Suprapubic skin (tissue), 4 donors: Measurements from ENCODE around the gene TCF12. TPM values are rescaled to one million over a fixed set of nuclear protein-coding genes. Genes with fewer than 3 reads are reported as not detected.
A peak's percentile ranks its signal among the peaks of the same experiment; 100 is the strongest.

Experiments
- DNase-seq, 2 donors: peaks; one replicate each; pipeline ENCODE4 v3.0.0-alpha.2; 2019; ENCODE audit warnings: low spot score in 2 of 2
- H3K27ac ChIP-seq: fragments of 200-600 bp; sonication (generic); one replicate; pipeline ENCODE4 v1.5.1; 2019
- H3K27me3 ChIP-seq: fragments of 200-600 bp; sonication (generic); one replicate; pipeline ENCODE4 v1.5.1; 2019
- H3K36me3 ChIP-seq: fragments of 200-600 bp; sonication (generic); one replicate; pipeline ENCODE4 v1.5.1; 2019
- H3K4me1 ChIP-seq: fragments of 200-600 bp; sonication (generic); one replicate; pipeline ENCODE4 v1.5.1; 2019
- H3K4me3 ChIP-seq: fragments of 200-600 bp; sonication (generic); one replicate; pipeline ENCODE4 v1.5.1; 2019; ENCODE audit warnings: mild to moderate bottlenecking
- H3K9me3 ChIP-seq: fragments of 200-600 bp; sonication (generic); one replicate; pipeline ENCODE4 v1.5.1; 2019
- CTCF ChIP-seq, 2 donors: fragments of 200-600 bp in 1 of 2; fragments of 450-650 bp in 1 of 2; sonication (generic) in 1 of 2; IDR thresholded peaks; one replicate each; pipeline ENCODE4 v1.5.1; 2016 to 2019; ENCODE audit warnings: antibody characterized with exemption in 2 of 2, mild to moderate bottlenecking in 1 of 2, moderate library complexity in 1 of 2
- EP300 ChIP-seq: sonication (generic); formaldehyde crosslinking; IDR thresholded peaks from one replicate; pipeline ENCODE4 v1.6.1; 2017; ENCODE audit warnings: antibody characterized with exemption
- POLR2A ChIP-seq, 2 donors: fragments of 450-650 bp; IDR thresholded peaks; one replicate each; pipeline ENCODE4 v1.6.1; 2017; ENCODE audit warnings: antibody characterized with exemption in 2 of 2, mild to moderate bottlenecking in 2 of 2, moderate library complexity in 2 of 2
- POLR2AphosphoS5 ChIP-seq, 3 donors: sonication (generic); formaldehyde crosslinking; IDR thresholded peaks; one replicate each; pipeline ENCODE4 v1.6.1; 2017; ENCODE audit warnings: antibody characterized with exemption in 3 of 3
- WGBS: methylation state at CpG from one replicate; pipeline ENCODE4 v1.1.5; 2018; 5-methylcytosine and 5-hydroxymethylcytosine counted together
- total RNA-seq, 4 donors: library from RNA; depleted of rRNA; stranded (reverse); fragments of >200 nt; gene quantifications; one replicate each; pipeline ENCODE4 v1.1.0, GENCODE V29; 2016

The TCF12 gene
- total RNA-seq, 4 donors from 2014 or later = 91.3 to 118 (median 105) TPM

DNA sequence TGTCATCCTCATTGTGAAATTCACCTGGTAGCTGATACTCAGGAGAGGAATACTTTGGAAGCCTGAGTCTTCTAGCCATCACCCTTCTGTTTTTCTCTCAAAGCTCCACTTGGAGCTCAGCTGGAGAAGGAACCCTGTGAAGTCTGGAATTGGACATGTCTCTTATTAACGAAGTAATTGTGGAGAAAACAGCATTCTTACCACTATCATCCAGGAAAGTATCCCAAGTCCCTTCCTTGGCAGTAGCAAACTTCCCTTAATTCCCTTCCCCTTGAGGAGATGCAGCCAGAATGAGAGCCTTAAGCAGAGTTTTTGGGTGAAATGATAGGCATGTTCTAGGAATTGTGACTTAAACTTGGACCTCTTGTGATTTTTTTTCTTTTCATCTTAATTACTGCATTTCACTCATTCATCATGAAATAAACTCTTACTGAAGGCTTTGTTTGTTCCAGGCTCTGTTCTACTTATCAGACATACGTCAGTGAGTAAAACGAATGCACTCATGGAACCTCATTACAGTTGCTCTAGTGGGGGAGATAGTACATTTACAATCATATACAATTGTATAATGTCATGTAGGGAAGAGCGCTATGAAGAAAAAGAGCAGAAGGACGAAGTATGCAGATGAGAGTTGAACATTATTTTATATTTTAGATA is 30.5 kb upstream of the TCF12 start:
- 57% methylated on average over 5 of the region's 5 CpGs for WGBS
- H3K36me3 ChIP-seq = no peaks in the 10 kb centered on the region
- DNase-seq = no peak
- H3K27me3 ChIP-seq = no peaks in the 10 kb centered on the region
- peak overlapping the region; percentile 98 for H3K27ac ChIP-seq
- H3K4me1 ChIP-seq = peaks cover 18% of the 10 kb centered on the region
- no peaks in the 10 kb centered on the region for H3K9me3 ChIP-seq
- TF ChIP-seq POLR2A (IDR thresholded peaks at IDR 0.05) = no peak
- no peak for TF ChIP-seq EP300
- no peak for TF ChIP-seq CTCF (IDR thresholded peaks at IDR 0.05)
- TF ChIP-seq POLR2AphosphoS5 (IDR thresholded peaks at IDR 0.05) = no peak
- H3K4me3 ChIP-seq = peak overlapping the region; percentile 75

- peaks cover 18% of the 10 kb centered on the region for H3K4me1 ChIP-seq
- no peak overlapping the region for H3K27ac ChIP-seq
- H3K9me3 ChIP-seq = no peaks in the 10 kb centered on the region
- H3K4me3 ChIP-seq = no peak overlapping the region
- no peaks in the 10 kb centered on the region for H3K36me3 ChIP-seq
- no peak for TF ChIP-seq CTCF (IDR thresholded peaks at IDR 0.05)
- TF ChIP-seq EP300 = no peak
- no peak for TF ChIP-seq POLR2AphosphoS5 (IDR thresholded peaks at IDR 0.05)
- TF ChIP-seq POLR2A (IDR thresholded peaks at IDR 0.05) = no peak
- no peaks in the 10 kb centered on the region for H3K27me3 ChIP-seq
- 91% methylated on average over 2 of the region's 2 CpGs for WGBS
- DNase-seq = no peak
Observed at GRCh38 chr15:56890038-56890437, 28.4 kb upstream of the TCF12 start.

GRCh38 chr15:56891852-56892440 is 26.5 kb upstream of the TCF12 start:
- Histone ChIP-seq H3K27me3 (no peaks in the 10 kb centered on the region), H3K27ac (no peak overlapping the region), H3K9me3 (no peaks in the 10 kb centered on the region), H3K36me3 (no peaks in the 10 kb centered on the region), H3K4me3 (no peak overlapping the region), H3K4me1 (peaks cover 11% of the 10 kb centered on the region)
- TF ChIP-seq EP300 (no peak), CTCF (IDR thresholded peaks at IDR 0.05) (no peak), POLR2AphosphoS5 (IDR thresholded peaks at IDR 0.05) (no peak), POLR2A (IDR thresholded peaks at IDR 0.05) (no peak)
- DNase-seq = no peak

DNA sequence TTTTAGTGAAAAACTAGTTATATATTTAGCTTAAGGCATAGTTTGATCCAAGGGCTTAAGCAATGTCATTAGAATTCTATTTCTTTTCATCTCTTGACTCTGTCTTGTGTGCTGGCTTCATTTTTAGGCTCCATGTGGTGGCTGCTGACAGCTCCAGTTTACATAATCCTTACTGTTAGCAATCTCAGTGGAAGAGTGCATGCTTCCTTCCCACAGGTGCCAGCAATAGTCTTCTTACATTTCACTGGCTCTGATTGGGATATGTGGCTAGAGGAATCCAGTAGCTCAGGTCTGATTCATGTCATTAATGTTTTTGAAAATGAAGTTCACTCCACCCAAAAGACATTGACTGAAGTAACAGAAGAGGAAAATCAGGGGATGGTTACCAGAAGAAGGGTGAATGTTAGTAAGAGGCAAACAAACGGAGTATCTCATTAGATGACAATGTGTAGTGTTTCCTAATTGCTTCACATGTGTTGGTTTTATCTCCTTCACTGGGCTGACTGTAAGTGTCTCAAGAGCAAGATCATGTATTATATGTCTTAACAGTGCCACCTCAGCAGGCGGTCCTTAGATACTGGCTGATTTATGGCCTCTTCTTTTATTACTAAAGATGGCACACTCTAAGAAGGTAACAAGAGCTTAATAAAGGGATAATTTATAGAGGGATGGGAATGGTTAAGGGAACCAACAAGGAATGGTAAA is 25.6 kb upstream of the TCF12 start:
- H3K4me1 ChIP-seq = peaks cover 8% of the 10 kb centered on the region
- H3K27ac ChIP-seq = no peak overlapping the region
- no peak for DNase-seq
- 91% methylated on average over 2 of the region's 2 CpGs for WGBS
- TF ChIP-seq POLR2A (IDR thresholded peaks at IDR 0.05) (no peak), EP300 (no peak), POLR2AphosphoS5 (IDR thresholded peaks at IDR 0.05) (no peak), CTCF (IDR thresholded peaks at IDR 0.05) (no peak)
- H3K36me3 ChIP-seq = no peaks in the 10 kb centered on the region
- H3K4me3 ChIP-seq = no peak overlapping the region
- no peaks in the 10 kb centered on the region for H3K27me3 ChIP-seq
- H3K9me3 ChIP-seq = no peaks in the 10 kb centered on the region

- H3K4me3 ChIP-seq = no peak overlapping the region
- no peak overlapping the region for H3K27ac ChIP-seq
- H3K9me3 ChIP-seq = no peaks in the 10 kb centered on the region
- DNase-seq = no peak
- peaks cover 3% of the 10 kb centered on the region for H3K4me1 ChIP-seq
- TF ChIP-seq EP300 = no peak
- no peaks in the 10 kb centered on the region for H3K36me3 ChIP-seq
- H3K27me3 ChIP-seq = no peaks in the 10 kb centered on the region
- 61% methylated on average over 1 of the region's 1 CpG for WGBS
Observed at GRCh38 chr15:56893364-56893678, 25.1 kb upstream of the TCF12 start.
